Panc1 (cell line): ENCODE measurements around the gene TM4SF4. TPM values are rescaled to one million over a fixed set of nuclear protein-coding genes. Genes with fewer than 3 reads are reported as not detected.
A peak's percentile ranks its signal among the peaks of the same experiment; 100 is the strongest.

Source experiments
- ATAC-seq: fragments of 200-7000 bp; cut with Tn5 transposase; 2 replicates; pipeline ENCODE4 v1.9.1; 2020; ENCODE audit warnings: mild to moderate bottlenecking, moderate library complexity
- BruUV-seq: library from RNA; stranded (reverse); fragments of 400-500 nt; replicated peaks from 2 replicates; lab custom pipeline; 2021; lab: Mats Ljungman, UMichigan
- CTCF ChIA-PET: fragments of 300-600 bp; sonication (Branson Sonifier 250); formaldehyde crosslinking; loops from one replicate; lab custom pipeline; 2022; ENCODE audit warnings: antibody characterized with exemption; lab: Charles Lee
- POLR2A ChIA-PET: fragments of 300-600 bp; sonication (Branson Sonifier 250); formaldehyde crosslinking; loops from one replicate; lab custom pipeline; 2022; ENCODE audit warnings: antibody characterized with exemption; lab: Charles Lee
- DNase-seq: peaks from one replicate; pipeline ENCODE4 v3.0.0-alpha.2; 2010; ENCODE audit warnings: low read depth, low spot score
- H3K27ac ChIP-seq: 2 replicates; pipeline ENCODE4 v1.5.1; 2011; ENCODE audit warnings: mild to moderate bottlenecking, low read length, inconsistent platforms
- H3K27me3 ChIP-seq: fragments of 200-500 bp; sonication (Bioruptor generic); 2 replicates; pipeline ENCODE4 v1.6.0; 2014; ENCODE audit warnings: low read length, inconsistent platforms; ENCODE audit not compliant: control insufficient read depth, insufficient read depth
- H3K36me3 ChIP-seq: fragments of 200-500 bp; sonication (Bioruptor generic); 2 replicates; pipeline ENCODE4 v1.5.1; 2014; ENCODE audit warnings: inconsistent platforms, mild to moderate bottlenecking, low read length, moderate library complexity; ENCODE audit not compliant: control insufficient read depth, insufficient read depth
- H3K4me1 ChIP-seq: 2 replicates; pipeline ENCODE4 v1.5.1; 2011; ENCODE audit warnings: inconsistent platforms, mild to moderate bottlenecking, low read length, moderate library complexity; ENCODE audit not compliant: control insufficient read depth, insufficient read depth
- H3K4me3 ChIP-seq, 2 experiments: 2 replicates each; pipeline ENCODE4 v1.5.1; 2011 to 2012; ENCODE audit warnings: low read depth in 2 of 2, low read length in 2 of 2, mild to moderate bottlenecking in 2 of 2, inconsistent platforms in 1 of 2, moderate library complexity in 1 of 2
- H3K9me3 ChIP-seq: fragments of 200-500 bp; sonication (Bioruptor generic); 2 replicates; pipeline ENCODE4 v1.5.1; 2014; ENCODE audit warnings: low read depth, mild to moderate bottlenecking, inconsistent platforms, low read length, moderate library complexity; ENCODE audit not compliant: control insufficient read depth, insufficient read depth
- POLR2AphosphoS5 ChIP-seq: IDR thresholded peaks from 2 replicates; pipeline ENCODE4 v1.6.1; 2012; ENCODE audit warnings: mild to moderate bottlenecking, low read depth, low read length, moderate library complexity
- SIN3A ChIP-seq: IDR thresholded peaks from 2 replicates; pipeline ENCODE4 v1.6.1; 2012; ENCODE audit warnings: low read depth, mild to moderate bottlenecking, low read length, moderate library complexity, borderline replicate concordance; ENCODE audit not compliant: insufficient read depth
- TCF7L2 ChIP-seq: IDR thresholded peaks from 2 replicates; pipeline ENCODE4 v1.6.1; 2011; ENCODE audit warnings: mild to moderate bottlenecking, low read depth, low read length, inconsistent platforms
- in situ Hi-C: cut with HindIII; loops from 2 replicates; pipeline ENCODE4 v1.10.0; 2016; ENCODE audit warnings: low sequenced_read_pairs, low pct_unique_long_range_greater_than_20kb
- intact Hi-C: fragments of 100-400 bp; cut with micrococcal nuclease; formaldehyde crosslinking; loops from one replicate; pipeline ENCODE4 v1.10.0; 2022; ENCODE audit not compliant: unreplicated experiment
- total RNA-seq: library from RNA; stranded (reverse); gene quantifications from one replicate; pipeline ENCODE4 v1.2.1, GENCODE V29; 2021; ENCODE audit not compliant: unreplicated experiment
- TF ChIP-seq, protein P1 (sequence below), 2 experiments: IDR thresholded peaks; 2 replicates each; pipeline ENCODE4 v1.6.1; 2011 to 2012; ENCODE audit warnings: low read depth in 2 of 2, control low read depth in 1 of 2, low read length in 1 of 2, mild to moderate bottlenecking in 1 of 2, moderate library complexity in 1 of 2; ENCODE audit not compliant: insufficient read depth in 1 of 2
- TF ChIP-seq, protein P2 (sequence below): fragments of 450-650 bp; IDR thresholded peaks from 2 replicates; pipeline ENCODE4 v1.5.1; 2017; ENCODE audit warnings: mild to moderate bottlenecking

The TM4SF4 gene
- total RNA-seq, 1 experiment from 2014 or later = 0.46 TPM

DNA sequence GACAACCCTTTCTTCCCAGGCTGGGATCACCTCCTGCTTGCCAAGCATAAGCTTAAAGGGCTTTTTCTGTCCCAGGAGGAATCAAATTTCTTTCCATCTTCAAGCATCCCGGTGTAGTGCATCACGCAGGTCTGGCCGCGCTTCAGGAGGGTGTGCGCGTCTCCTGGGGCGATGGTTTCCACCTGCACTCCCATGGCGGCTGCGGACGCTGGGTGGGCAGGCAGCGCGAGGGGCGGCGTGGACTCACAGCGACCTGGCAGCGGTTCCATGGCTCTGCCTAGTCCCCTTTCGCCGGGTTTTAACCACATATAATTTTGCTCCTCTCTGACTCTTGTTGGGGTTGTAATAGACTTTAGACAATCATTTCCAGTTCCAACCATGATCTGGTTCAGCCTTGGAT, 10.6 kb upstream of the TM4SF4 start:
- Histone ChIP-seq H3K36me3 (no peaks in the 10 kb centered on the region), H3K9me3 (no peaks in the 10 kb centered on the region), H3K27ac (peak overlapping the region; percentile 9; the same call in 1 of the 2 replicates), H3K27me3 (no peaks in the 10 kb centered on the region), H3K4me3 (no peak overlapping the region), H3K4me1 (peaks cover 2% of the 10 kb centered on the region; the same call in 1 of the 2 replicates)
- ChIA-PET CTCF (interaction anchor here (0.6 kb wide), 2 partner anchors 31 to 72 kb away, joined by 3 to 4 read pairs; no protein-coding TSS in a partner anchor), POLR2A (interaction anchor here (0.6 kb wide), 1 partner anchor 91 kb away, joined by 3 read pairs; no protein-coding TSS in a partner anchor)
- TF ChIP-seq SIN3A = no peak
- TF ChIP-seq, protein P1, sequence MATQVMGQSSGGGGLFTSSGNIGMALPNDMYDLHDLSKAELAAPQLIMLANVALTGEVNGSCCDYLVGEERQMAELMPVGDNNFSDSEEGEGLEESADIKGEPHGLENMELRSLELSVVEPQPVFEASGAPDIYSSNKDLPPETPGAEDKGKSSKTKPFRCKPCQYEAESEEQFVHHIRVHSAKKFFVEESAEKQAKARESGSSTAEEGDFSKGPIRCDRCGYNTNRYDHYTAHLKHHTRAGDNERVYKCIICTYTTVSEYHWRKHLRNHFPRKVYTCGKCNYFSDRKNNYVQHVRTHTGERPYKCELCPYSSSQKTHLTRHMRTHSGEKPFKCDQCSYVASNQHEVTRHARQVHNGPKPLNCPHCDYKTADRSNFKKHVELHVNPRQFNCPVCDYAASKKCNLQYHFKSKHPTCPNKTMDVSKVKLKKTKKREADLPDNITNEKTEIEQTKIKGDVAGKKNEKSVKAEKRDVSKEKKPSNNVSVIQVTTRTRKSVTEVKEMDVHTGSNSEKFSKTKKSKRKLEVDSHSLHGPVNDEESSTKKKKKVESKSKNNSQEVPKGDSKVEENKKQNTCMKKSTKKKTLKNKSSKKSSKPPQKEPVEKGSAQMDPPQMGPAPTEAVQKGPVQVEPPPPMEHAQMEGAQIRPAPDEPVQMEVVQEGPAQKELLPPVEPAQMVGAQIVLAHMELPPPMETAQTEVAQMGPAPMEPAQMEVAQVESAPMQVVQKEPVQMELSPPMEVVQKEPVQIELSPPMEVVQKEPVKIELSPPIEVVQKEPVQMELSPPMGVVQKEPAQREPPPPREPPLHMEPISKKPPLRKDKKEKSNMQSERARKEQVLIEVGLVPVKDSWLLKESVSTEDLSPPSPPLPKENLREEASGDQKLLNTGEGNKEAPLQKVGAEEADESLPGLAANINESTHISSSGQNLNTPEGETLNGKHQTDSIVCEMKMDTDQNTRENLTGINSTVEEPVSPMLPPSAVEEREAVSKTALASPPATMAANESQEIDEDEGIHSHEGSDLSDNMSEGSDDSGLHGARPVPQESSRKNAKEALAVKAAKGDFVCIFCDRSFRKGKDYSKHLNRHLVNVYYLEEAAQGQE (IDR thresholded peaks at IDR 0.05; ENCODE audit: insufficient read depth in 1 of 2, low read depth in 2 of 2, low read length in 1 of 2) = no peak
- TF ChIP-seq, protein P2, sequence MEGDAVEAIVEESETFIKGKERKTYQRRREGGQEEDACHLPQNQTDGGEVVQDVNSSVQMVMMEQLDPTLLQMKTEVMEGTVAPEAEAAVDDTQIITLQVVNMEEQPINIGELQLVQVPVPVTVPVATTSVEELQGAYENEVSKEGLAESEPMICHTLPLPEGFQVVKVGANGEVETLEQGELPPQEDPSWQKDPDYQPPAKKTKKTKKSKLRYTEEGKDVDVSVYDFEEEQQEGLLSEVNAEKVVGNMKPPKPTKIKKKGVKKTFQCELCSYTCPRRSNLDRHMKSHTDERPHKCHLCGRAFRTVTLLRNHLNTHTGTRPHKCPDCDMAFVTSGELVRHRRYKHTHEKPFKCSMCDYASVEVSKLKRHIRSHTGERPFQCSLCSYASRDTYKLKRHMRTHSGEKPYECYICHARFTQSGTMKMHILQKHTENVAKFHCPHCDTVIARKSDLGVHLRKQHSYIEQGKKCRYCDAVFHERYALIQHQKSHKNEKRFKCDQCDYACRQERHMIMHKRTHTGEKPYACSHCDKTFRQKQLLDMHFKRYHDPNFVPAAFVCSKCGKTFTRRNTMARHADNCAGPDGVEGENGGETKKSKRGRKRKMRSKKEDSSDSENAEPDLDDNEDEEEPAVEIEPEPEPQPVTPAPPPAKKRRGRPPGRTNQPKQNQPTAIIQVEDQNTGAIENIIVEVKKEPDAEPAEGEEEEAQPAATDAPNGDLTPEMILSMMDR = no peak
- TF ChIP-seq TCF7L2 = no peak
- TF ChIP-seq POLR2AphosphoS5 = no peak
- intact Hi-C loops = no loop called here
- in situ Hi-C loops = no loop called here
- no peak for ATAC-seq
- BruUV-seq = no TSS peak
- no peak for DNase-seq

DNA sequence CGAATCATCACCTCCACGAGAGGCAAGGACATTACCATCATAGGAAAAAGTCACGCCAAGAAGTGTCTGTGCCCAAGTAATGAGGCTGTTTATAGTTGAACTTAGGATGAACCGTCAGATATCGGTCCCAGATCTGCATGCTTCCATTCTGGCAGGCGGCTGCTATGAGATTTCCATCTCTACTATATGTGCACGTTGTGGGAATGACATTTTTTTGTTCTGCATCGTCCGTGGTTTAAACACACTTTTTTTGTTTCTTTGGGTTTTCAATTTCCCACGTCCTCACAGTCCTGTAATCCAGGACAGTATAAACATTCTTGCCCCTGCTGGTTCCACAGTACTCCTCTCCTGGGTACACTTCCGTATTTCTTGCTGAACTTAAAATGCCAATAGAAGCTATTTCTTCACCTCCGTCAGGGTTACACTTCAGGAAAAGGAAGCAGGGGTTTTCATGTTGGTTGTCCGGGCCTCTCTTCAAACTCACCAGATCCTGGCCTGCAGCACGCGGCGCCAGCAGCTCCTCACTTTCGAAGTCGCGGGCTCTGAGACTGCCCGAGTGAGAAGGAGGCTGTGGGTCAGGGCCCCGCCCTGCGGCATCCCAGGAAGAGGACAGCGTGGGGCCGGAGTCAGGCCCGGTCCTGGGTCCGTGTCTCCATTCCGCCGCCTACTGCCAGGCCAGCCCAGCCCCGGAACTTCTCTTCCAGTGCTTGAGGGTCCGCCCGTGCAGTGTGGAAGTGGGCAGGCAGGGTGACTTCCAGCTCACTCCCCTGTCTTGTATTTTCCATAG, 9.8 kb upstream of the TM4SF4 start:
- peak overlapping the region; percentile 9; the same call in 1 of the 2 replicates for H3K27ac ChIP-seq
- intact Hi-C loops (no loop called here), in situ Hi-C loops (no loop called here)
- ChIA-PET CTCF (no interaction called here), POLR2A (no interaction called here)
- no peak for DNase-seq
- no peak overlapping the region for H3K4me3 ChIP-seq
- no peaks in the 10 kb centered on the region for H3K9me3 ChIP-seq
- H3K4me1 ChIP-seq = peaks cover 2% of the 10 kb centered on the region; the same call in 1 of the 2 replicates
- no peak for ATAC-seq
- TF ChIP-seq TCF7L2 (no peak), POLR2AphosphoS5 (no peak), SIN3A (no peak)
- TF ChIP-seq, protein P2 = no peak
- TF ChIP-seq, protein P1 (IDR thresholded peaks at IDR 0.05; ENCODE audit: insufficient read depth in 1 of 2, low read depth in 2 of 2, low read length in 1 of 2) = no peak
- no TSS peak for BruUV-seq
- no peaks in the 10 kb centered on the region for H3K27me3 ChIP-seq
- H3K36me3 ChIP-seq = no peaks in the 10 kb centered on the region
